Stimulated activated CD8-positive, alpha-beta memory T cell treated with anti-CD3 and anti-CD28 coated beads, Interleukin-15, amount 100 ng/mL, for 24 hours (primary cell): Measurements from ENCODE around the gene COPG1.
A peak's percentile ranks its signal among the peaks of the same experiment; 100 is the strongest.

ENCODE experiments used
- DNase-seq: peaks from one replicate; pipeline ENCODE4 v3.0.0-alpha.2; 2020; ENCODE audit warnings: low read depth

COPG1 gene

GRCh38 chr3:129314386-129315222 is 65.2 kb downstream of the COPG1 start:
- no peak for DNase-seq

GRCh38 chr3:129315223-129315997 is 66.0 kb downstream of the COPG1 start:
- DNase-seq: no peak

- no peak for DNase-seq
Measured at GRCh38 chr3:129315998-129316247, 66.5 kb downstream of the COPG1 start.

GRCh38 chr3:129316248-129317013 is 67.0 kb downstream of the COPG1 start:
- peak; percentile 89 for DNase-seq

GRCh38 chr3:129317014-129317771 is 67.8 kb downstream of the COPG1 start:
- no peak for DNase-seq

GRCh38 chr3:129317848-129318247 is 68.4 kb downstream of the COPG1 start:
- DNase-seq: no peak

- DNase-seq: no peak
Measured at GRCh38 chr3:129318921-129319320, 69.5 kb downstream of the COPG1 start.

- no peak for DNase-seq
Measured at GRCh38 chr3:129320261-129320660, 70.9 kb downstream of the COPG1 start.

GRCh38 chr3:129320825-129321487 is 71.5 kb downstream of the COPG1 start:
- DNase-seq: no peak

- no peak for DNase-seq
Measured at GRCh38 chr3:129321887-129322286, 72.5 kb downstream of the COPG1 start.

- DNase-seq: no peak
Measured at GRCh38 chr3:129323651-129324294, 74.4 kb downstream of the COPG1 start.

GRCh38 chr3:129324855-129325254 is 75.4 kb downstream of the COPG1 start:
- DNase-seq: no peak

GRCh38 chr3:129325383-129325782 is 76.0 kb downstream of the COPG1 start:
- DNase-seq: no peak

- no peak for DNase-seq
Measured at GRCh38 chr3:129326138-129326537, 76.7 kb downstream of the COPG1 start.

GRCh38 chr3:129326595-129326994 is 77.2 kb downstream of the COPG1 start:
- DNase-seq: no peak
